MCF 10A (cell line): ENCODE measurements around the gene STK17A. TPM values are rescaled to one million over a fixed set of nuclear protein-coding genes. Genes with fewer than 3 reads are reported as not detected.

Source experiments
- BruUV-seq: library from RNA; stranded (reverse); fragments of 400-500 nt; replicated peaks from 2 replicates; lab custom pipeline; 2021; lab: Mats Ljungman, UMichigan
- CTCF ChIA-PET: fragments of 300-600 bp; sonication (Branson Sonifier 250); formaldehyde crosslinking; extraction: SDS; loops from one replicate; lab custom pipeline; 2021; ENCODE audit warnings: antibody characterized with exemption, inconsistent platforms; lab: Yijun Ruan, JAX
- POLR2A ChIA-PET: fragments of 300-600, 350-650 bp; sonication (Branson Sonifier 250); formaldehyde crosslinking; extraction: SDS; loops from one replicate; lab custom pipeline; 2020; ENCODE audit warnings: antibody characterized with exemption, inconsistent platforms; lab: Yijun Ruan, JAX
- DNase-seq: peaks from one replicate; pipeline ENCODE4 v3.0.0-alpha.2; 2018; ENCODE audit not compliant: unreplicated experiment
- H3K27ac Mint-ChIP-seq: one replicate; pipeline ENCODE4 v1.8.0; 2022; ENCODE audit warnings: mild to moderate bottlenecking, low read depth, mixed read lengths; ENCODE audit not compliant: unreplicated experiment
- H3K27me3 Mint-ChIP-seq: one replicate; pipeline ENCODE4 v1.8.0; 2022; ENCODE audit warnings: mixed read lengths; ENCODE audit not compliant: insufficient read depth, unreplicated experiment
- H3K36me3 Mint-ChIP-seq: one replicate; pipeline ENCODE4 v1.8.0; 2022; ENCODE audit warnings: mild to moderate bottlenecking, moderate library complexity, mixed read lengths; ENCODE audit not compliant: insufficient read depth, unreplicated experiment
- H3K4me1 Mint-ChIP-seq: one replicate; pipeline ENCODE4 v1.8.0; 2022; ENCODE audit warnings: mixed read lengths; ENCODE audit not compliant: insufficient read depth, unreplicated experiment
- H3K4me3 Mint-ChIP-seq: one replicate; pipeline ENCODE4 v1.8.0; 2022; ENCODE audit warnings: mild to moderate bottlenecking, moderate library complexity, mixed read lengths; ENCODE audit not compliant: unreplicated experiment
- H3K9me3 Mint-ChIP-seq: one replicate; pipeline ENCODE4 v1.8.0; 2022; ENCODE audit warnings: mixed read lengths; ENCODE audit not compliant: unreplicated experiment
- CTCF ChIP-seq: fragments of 200-600 bp; IDR thresholded peaks from one replicate; pipeline ENCODE4 v1.8.0; 2022; ENCODE audit warnings: antibody characterized with exemption, mild to moderate bottlenecking; ENCODE audit not compliant: unreplicated experiment
- intact Hi-C: fragments of 100-400 bp; cut with micrococcal nuclease; formaldehyde crosslinking; loops from 2 replicates; pipeline ENCODE4 v1.14.1; 2022
- total RNA-seq: library from RNA; stranded (reverse); gene quantifications from 2 replicates; pipeline ENCODE4 v1.2.3, GENCODE V29; 2022

The STK17A gene
- total RNA-seq, 1 experiment from 2014 or later = 51.6 TPM

- Mint-ChIP-seq H3K9me3 (peaks cover 10% of the 10 kb centered on the region), H3K36me3 (no peaks in the 10 kb centered on the region), H3K4me3 (no peak overlapping the region), H3K27me3 (no peaks in the 10 kb centered on the region), H3K4me1 (peaks cover 40% of the 10 kb centered on the region), H3K27ac (no peak overlapping the region)
- TF ChIP-seq CTCF = no peak
- DNase-seq = no peak
- intact Hi-C loops = no loop called here
- POLR2A ChIA-PET = interaction anchor here (0.9 kb wide), 1 partner anchor 17 kb away, joined by 4 read pairs; the partner anchor contains the start of gene STK17A
- BruUV-seq = no TSS peak
- CTCF ChIA-PET = interaction anchor here (1.0 kb wide), 1 partner anchor 17 kb away, joined by 5 read pairs; the partner anchor contains the start of gene STK17A
These were observed 17.1 kb upstream of the STK17A start for GRCh38 chr7:43565786-43566185.

GRCh38 chr7:43568529-43568928, 14.4 kb upstream of the STK17A start:
- intact Hi-C loops = no loop called here
- no peak for TF ChIP-seq CTCF
- no TSS peak for BruUV-seq
- H3K4me3 Mint-ChIP-seq = no peak overlapping the region
- peak overlapping the region; percentile 95 for H3K27ac Mint-ChIP-seq
- peaks cover 32% of the 10 kb centered on the region for H3K4me1 Mint-ChIP-seq
- ChIA-PET POLR2A (interaction anchor here (0.6 to 8.5 kb wide), 21 partner anchors 9 to 637 kb away, joined by 3 to 176 read pairs (median 4); partner anchors contain the start of genes COA1, MRPL32, PSMA2 and STK17A), CTCF (interaction anchor here (0.7 to 2.4 kb wide), 6 partner anchors 9 to 1640 kb away, joined by 3 to 16 read pairs (median 6); partner anchors contain the start of gene STK17A)
- no peaks in the 10 kb centered on the region for H3K9me3 Mint-ChIP-seq
- H3K36me3 Mint-ChIP-seq = no peaks in the 10 kb centered on the region
- peak; percentile 99 for DNase-seq
- no peaks in the 10 kb centered on the region for H3K27me3 Mint-ChIP-seq

GRCh38 chr7:43569424-43569823, 13.5 kb upstream of the STK17A start:
- Mint-ChIP-seq H3K27ac (peak overlapping the region; percentile 95), H3K27me3 (no peaks in the 10 kb centered on the region), H3K9me3 (no peaks in the 10 kb centered on the region), H3K4me3 (no peak overlapping the region), H3K36me3 (no peaks in the 10 kb centered on the region), H3K4me1 (peaks cover 32% of the 10 kb centered on the region)
- no TSS peak for BruUV-seq
- intact Hi-C loops = no loop called here
- DNase-seq = peak; percentile 83
- POLR2A ChIA-PET = interaction anchor here (0.7 to 8.5 kb wide), 18 partner anchors 9 to 638 kb away, joined by 3 to 176 read pairs (median 4); partner anchors contain the start of genes COA1, MRPL32, PSMA2 and STK17A
- CTCF ChIA-PET = interaction anchor here (0.6 to 2.4 kb wide), 6 partner anchors 10 to 270 kb away, joined by 3 to 16 read pairs (median 5); partner anchors contain the start of gene STK17A
- no peak for TF ChIP-seq CTCF

DNA sequence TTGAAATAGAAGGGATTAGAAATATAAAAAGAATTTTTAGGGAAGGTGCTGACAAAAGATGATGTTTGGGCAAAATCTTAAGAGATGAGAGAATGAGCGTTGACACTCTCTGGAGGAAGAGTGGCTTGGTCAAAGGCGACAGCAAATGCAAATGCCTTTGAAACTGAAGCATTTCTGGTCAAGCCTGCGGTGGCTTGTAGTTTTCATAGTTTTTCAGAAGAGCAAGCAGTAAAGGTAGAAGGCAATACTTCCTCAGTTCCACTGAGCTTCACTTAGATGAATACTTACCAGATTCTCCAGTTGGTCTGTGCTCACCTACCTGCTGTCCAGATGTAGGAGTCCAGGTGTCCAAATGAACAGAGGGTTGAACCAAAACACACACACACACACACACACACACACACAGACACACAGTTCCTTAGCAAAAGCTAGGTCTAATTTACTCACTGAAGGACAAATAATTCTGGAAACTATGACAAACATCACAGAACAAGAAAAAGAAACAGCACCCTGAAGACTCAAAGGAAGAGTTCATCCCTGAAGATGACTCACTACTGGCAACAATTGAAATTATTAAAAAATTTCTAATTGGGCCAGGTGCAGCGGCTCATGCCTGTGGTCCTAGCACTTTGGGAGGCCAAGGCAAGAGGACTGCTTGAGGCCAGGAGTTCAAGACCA, 12.1 kb upstream of the STK17A start:
- ChIA-PET CTCF (interaction anchor here (0.6 to 4.9 kb wide), 8 partner anchors 11 to 455 kb away, joined by 3 to 60 read pairs (median 4); partner anchors contain the start of gene STK17A), POLR2A (interaction anchor here (0.7 to 8.5 kb wide), 8 partner anchors 8 to 194 kb away, joined by 3 to 176 read pairs (median 6); partner anchors contain the start of gene STK17A)
- Mint-ChIP-seq H3K36me3 (no peaks in the 10 kb centered on the region), H3K9me3 (no peaks in the 10 kb centered on the region), H3K27me3 (no peaks in the 10 kb centered on the region), H3K27ac (peak overlapping the region; percentile 58), H3K4me3 (no peak overlapping the region), H3K4me1 (peaks cover 32% of the 10 kb centered on the region)
- BruUV-seq = no TSS peak
- no peak for TF ChIP-seq CTCF
- intact Hi-C loops = no loop called here
- no peak for DNase-seq
